PC-9 (cell line): ENCODE data around the gene SPIRE2.
"Not testable (repeated sequence)": the region's sequence is repeated elsewhere in the genome, so short reads cannot be mapped to it uniquely, and the experiment has no call there.

Source experiments
- CTCF ChIP-seq: fragments of 200-600 bp; sonication (generic); conservative IDR thresholded peaks from 2 replicates; pipeline ENCODE4 v1.6.1; 2017; ENCODE audit warnings: mixed run types, antibody characterized with exemption, mild to moderate bottlenecking, moderate library complexity
- EZH2 ChIP-seq: fragments of 200-600 bp; sonication (generic); IDR thresholded peaks from 2 replicates; pipeline ENCODE4 v1.8.0; 2017; ENCODE audit warnings: antibody characterized with exemption, low read depth

- TF ChIP-seq CTCF, EZH2: not testable (repeated sequence)
These were observed 50.8 kb downstream of the SPIRE2 start for GRCh38 chr16:89879123-89879522.
